Measurements from ENCODE around the gene MYO15B.

- no peak for TF ChIP-seq CTCF (IDR thresholded peaks at IDR 0.05 in 4 of 5, conservative IDR thresholded peaks at IDR 0.05 in 1 of 5)
- no peak for TF ChIP-seq POLR2A (IDR thresholded peaks at IDR 0.05)
These were observed 85.9 kb downstream of the MYO15B start for GRCh38 chr17:75673487-75673886.
